Effector memory CD8-positive, alpha-beta T cell (primary cell): ENCODE results near the gene MAP2K5.

Experiments used
- ATAC-seq: fragments of 150-1000 bp; cut with Tn5 transposase; replicated peaks from 2 replicates; pipeline ENCODE4 v1.10.0; 2021; ENCODE audit warnings: mild to moderate bottlenecking, moderate library complexity
- DNase-seq, 3 experiments: peaks; one replicate each; pipeline ENCODE4 v3.0.0; 2021
- H3K27ac Mint-ChIP-seq, 2 donors: one replicate each; pipeline ENCODE4 v1.8.0; 2022; ENCODE audit warnings: mild to moderate bottlenecking in 2 of 2, mixed read lengths in 2 of 2, moderate library complexity in 2 of 2
- H3K27me3 Mint-ChIP-seq, 2 donors: one replicate each; pipeline ENCODE4 v1.8.0; 2022; ENCODE audit warnings: mixed read lengths in 2 of 2
- H3K36me3 Mint-ChIP-seq: one replicate; pipeline ENCODE4 v1.8.0; 2022; ENCODE audit warnings: mild to moderate bottlenecking, moderate library complexity, mixed read lengths; ENCODE audit not compliant: insufficient read depth
- H3K4me1 Mint-ChIP-seq, 2 donors: one replicate each; pipeline ENCODE4 v1.8.0; 2022; ENCODE audit warnings: low read depth in 2 of 2, mixed read lengths in 2 of 2
- H3K4me3 Mint-ChIP-seq, 2 donors: one replicate each; pipeline ENCODE4 v1.8.0; 2022; ENCODE audit warnings: mild to moderate bottlenecking in 2 of 2, mixed read lengths in 2 of 2, moderate library complexity in 2 of 2
- H3K9me3 Mint-ChIP-seq, 2 donors: one replicate each; pipeline ENCODE4 v1.8.0; 2022; ENCODE audit warnings: mixed read lengths in 2 of 2

MAP2K5 gene

GRCh38 chr15:67534360-67534759 lies 8.1 kb upstream of the MAP2K5 start:
- Mint-ChIP-seq H3K36me3 (no peaks in the 10 kb centered on the region), H3K4me1 (peaks cover 2 to 6% of the 10 kb centered on the region in 2 donors), H3K27me3 (no peaks in the 10 kb centered on the region), H3K27ac (no peak overlapping the region), H3K4me3 (no peak overlapping the region), H3K9me3 (no peaks in the 10 kb centered on the region)
- no peak for DNase-seq
- no peak for ATAC-seq

GRCh38 chr15:67537771-67538170 lies 4.7 kb upstream of the MAP2K5 start:
- peak overlapping the region in 1 of 2 donors; percentile 42 for H3K27ac Mint-ChIP-seq
- H3K27me3 Mint-ChIP-seq, result no peaks in the 10 kb centered on the region
- H3K4me1 Mint-ChIP-seq, result peaks cover 6 to 16% of the 10 kb centered on the region in 2 donors
- H3K36me3 Mint-ChIP-seq, result peaks cover 15% of the 10 kb centered on the region
- DNase-seq, result no peak
- H3K4me3 Mint-ChIP-seq, result no peak overlapping the region
- ATAC-seq, result no peak
- H3K9me3 Mint-ChIP-seq, result no peaks in the 10 kb centered on the region

GRCh38 chr15:67543348-67543718 lies 830 bp downstream of the MAP2K5 start:
- Mint-ChIP-seq H3K36me3 (peaks cover 32% of the 10 kb centered on the region), H3K9me3 (no peaks in the 10 kb centered on the region), H3K4me1 (peaks cover 34 to 41% of the 10 kb centered on the region in 2 donors), H3K27ac (peak overlapping the region; percentile 99 to 100), H3K4me3 (peak overlapping the region; percentile 95 to 99), H3K27me3 (no peaks in the 10 kb centered on the region)
- ATAC-seq, result no peak
- DNase-seq, result no peak

GRCh38 chr15:67544475-67544874 lies 2.0 kb downstream of the MAP2K5 start:
- no peaks in the 10 kb centered on the region for H3K27me3 Mint-ChIP-seq

GRCh38 chr15:67545864-67546263 lies 3.4 kb downstream of the MAP2K5 start:
- no peaks in the 10 kb centered on the region for H3K9me3 Mint-ChIP-seq
- DNase-seq, result no peak
- no peak overlapping the region for H3K4me3 Mint-ChIP-seq
- peaks cover 37% of the 10 kb centered on the region for H3K36me3 Mint-ChIP-seq
- H3K27ac Mint-ChIP-seq, result no peak overlapping the region
- H3K27me3 Mint-ChIP-seq, result no peaks in the 10 kb centered on the region
- H3K4me1 Mint-ChIP-seq, result peaks cover 34 to 36% of the 10 kb centered on the region in 2 donors
- no peak for ATAC-seq

More at GRCh38 chr15:67544475-67544874, 2.0 kb downstream of the MAP2K5 start:
- H3K4me1 Mint-ChIP-seq, result peaks cover 34 to 36% of the 10 kb centered on the region in 2 donors
- peak overlapping the region; percentile 11 to 99 for H3K27ac Mint-ChIP-seq
- DNase-seq (no peak), ATAC-seq (no peak)
- peaks cover 37% of the 10 kb centered on the region for H3K36me3 Mint-ChIP-seq
- H3K4me3 Mint-ChIP-seq, result peak overlapping the region; percentile 95 to 99
- no peaks in the 10 kb centered on the region for H3K9me3 Mint-ChIP-seq

- peaks cover 28% of the 10 kb centered on the region for H3K36me3 Mint-ChIP-seq
- DNase-seq (no peak), ATAC-seq (no peak)
- H3K4me1 Mint-ChIP-seq, result peaks cover 26 to 32% of the 10 kb centered on the region in 2 donors
- H3K27ac Mint-ChIP-seq, result no peak overlapping the region
- no peak overlapping the region for H3K4me3 Mint-ChIP-seq
- H3K9me3 Mint-ChIP-seq, result no peaks in the 10 kb centered on the region
- no peaks in the 10 kb centered on the region for H3K27me3 Mint-ChIP-seq
Measured at GRCh38 chr15:67547064-67547463, 4.6 kb downstream of the MAP2K5 start.

- ATAC-seq (no peak), DNase-seq (no peak)
- H3K27ac Mint-ChIP-seq, result peak overlapping the region in 1 of 2 donors; percentile 18
- no peaks in the 10 kb centered on the region for H3K9me3 Mint-ChIP-seq
- no peak overlapping the region for H3K4me3 Mint-ChIP-seq
- peaks cover 24 to 31% of the 10 kb centered on the region in 2 donors for H3K4me1 Mint-ChIP-seq
- H3K36me3 Mint-ChIP-seq, result peaks cover 22% of the 10 kb centered on the region
- H3K27me3 Mint-ChIP-seq, result no peaks in the 10 kb centered on the region
Measured at GRCh38 chr15:67547836-67548235, 5.3 kb downstream of the MAP2K5 start.

GRCh38 chr15:67548236-67548852 lies 5.8 kb downstream of the MAP2K5 start:
- Mint-ChIP-seq H3K27ac (peak overlapping the region in 1 of 2 donors; percentile 18), H3K4me3 (no peak overlapping the region), H3K36me3 (peaks cover 19% of the 10 kb centered on the region), H3K9me3 (no peaks in the 10 kb centered on the region), H3K27me3 (no peaks in the 10 kb centered on the region), H3K4me1 (peaks cover 19 to 26% of the 10 kb centered on the region in 2 donors)
- ATAC-seq (no peak), DNase-seq (no peak)

- peaks cover 15 to 21% of the 10 kb centered on the region in 2 donors for H3K4me1 Mint-ChIP-seq
- DNase-seq (no peak), ATAC-seq (no peak)
- H3K27ac Mint-ChIP-seq, result no peak overlapping the region
- H3K36me3 Mint-ChIP-seq, result peaks cover 15% of the 10 kb centered on the region
- H3K9me3 Mint-ChIP-seq, result no peaks in the 10 kb centered on the region
- no peaks in the 10 kb centered on the region for H3K27me3 Mint-ChIP-seq
- no peak overlapping the region for H3K4me3 Mint-ChIP-seq
Measured at GRCh38 chr15:67548862-67549651, 6.6 kb downstream of the MAP2K5 start.

GRCh38 chr15:67549736-67550135 lies 7.2 kb downstream of the MAP2K5 start:
- DNase-seq (no peak), ATAC-seq (no peak)
- peaks cover 12 to 16% of the 10 kb centered on the region in 2 donors for H3K4me1 Mint-ChIP-seq
- no peaks in the 10 kb centered on the region for H3K27me3 Mint-ChIP-seq
- H3K4me3 Mint-ChIP-seq, result no peak overlapping the region
- H3K36me3 Mint-ChIP-seq, result peaks cover 15% of the 10 kb centered on the region
- no peaks in the 10 kb centered on the region for H3K9me3 Mint-ChIP-seq
- H3K27ac Mint-ChIP-seq, result no peak overlapping the region

- ATAC-seq, result no peak
Measured at GRCh38 chr15:67550522-67550921, 8.0 kb downstream of the MAP2K5 start.

GRCh38 chr15:67551207-67551743 lies 8.8 kb downstream of the MAP2K5 start:
- DNase-seq (no peak), ATAC-seq (no peak)
- Mint-ChIP-seq H3K9me3 (no peaks in the 10 kb centered on the region), H3K27me3 (no peaks in the 10 kb centered on the region), H3K4me3 (no peak overlapping the region), H3K27ac (no peak overlapping the region), H3K36me3 (peaks cover 12% of the 10 kb centered on the region), H3K4me1 (peaks cover 13 to 15% of the 10 kb centered on the region in 2 donors)

More at GRCh38 chr15:67550522-67550921, 8.0 kb downstream of the MAP2K5 start:
- peaks cover 11 to 13% of the 10 kb centered on the region in 2 donors for H3K4me1 Mint-ChIP-seq
- no peak for DNase-seq
- H3K27ac Mint-ChIP-seq, result no peak overlapping the region
- no peak overlapping the region for H3K4me3 Mint-ChIP-seq
- H3K9me3 Mint-ChIP-seq, result no peaks in the 10 kb centered on the region
- H3K36me3 Mint-ChIP-seq, result peaks cover 12% of the 10 kb centered on the region
- H3K27me3 Mint-ChIP-seq, result no peaks in the 10 kb centered on the region

- Mint-ChIP-seq H3K9me3 (no peaks in the 10 kb centered on the region), H3K4me3 (no peak overlapping the region), H3K27ac (peak overlapping the region in 1 of 2 donors; percentile 13), H3K36me3 (peaks cover 3% of the 10 kb centered on the region), H3K27me3 (no peaks in the 10 kb centered on the region), H3K4me1 (peaks cover 10 to 22% of the 10 kb centered on the region in 2 donors)
- DNase-seq (no peak), ATAC-seq (no peak)
Measured at GRCh38 chr15:67554580-67554979, 12.1 kb downstream of the MAP2K5 start.
